HepG2 (cell line): Measurements from ENCODE around the gene AGRP. TPM values are rescaled to one million over a fixed set of nuclear protein-coding genes. Genes with fewer than 3 reads are reported as not detected.

Source experiments
- ARNT ChIP-seq: fragments of 450-650 bp; IDR thresholded peaks from 2 replicates; pipeline ENCODE4 v1.6.1; 2017
- ELF1 ChIP-seq: sonication (generic); formaldehyde crosslinking; IDR thresholded peaks from 2 replicates; pipeline ENCODE4 v1.4.0; 2020; ENCODE audit warnings: missing genetic modification reagents
- FOXA3 ChIP-seq: IDR thresholded peaks from 2 replicates; pipeline ENCODE4 v1.6.1; 2016; ENCODE audit warnings: missing genetic modification reagents, missing compliant biosample characterization
- FOXO1 ChIP-seq: sonication (generic); formaldehyde crosslinking; IDR thresholded peaks from 2 replicates; pipeline ENCODE4 v1.4.0; 2020; ENCODE audit warnings: missing genetic modification reagents
- GFI1 ChIP-seq: sonication (generic); formaldehyde crosslinking; IDR thresholded peaks from 2 replicates; pipeline ENCODE4 v1.5.0; 2020; ENCODE audit warnings: missing genetic modification reagents, mild to moderate bottlenecking, borderline replicate concordance
- IKZF4 ChIP-seq: sonication (generic); formaldehyde crosslinking; IDR thresholded peaks from 2 replicates; pipeline ENCODE4 v1.5.1; 2020; ENCODE audit warnings: borderline replicate concordance, mild to moderate bottlenecking, low read depth, missing genetic modification reagents; ENCODE audit errors: not compliant biosample characterization
- KAT2B ChIP-seq: fragments of 150-350 bp; IDR thresholded peaks from 2 replicates; pipeline ENCODE4 v1.6.1; 2014; ENCODE audit warnings: low read depth, low read length, borderline replicate concordance
- MEF2D ChIP-seq: sonication (generic); formaldehyde crosslinking; IDR thresholded peaks from 2 replicates; pipeline ENCODE4 v1.5.1; 2020; ENCODE audit warnings: mild to moderate bottlenecking, missing genetic modification reagents
- ONECUT2 ChIP-seq: sonication (generic); formaldehyde crosslinking; IDR thresholded peaks from 2 replicates; pipeline ENCODE4 v1.4.0; 2020; ENCODE audit warnings: missing genetic modification reagents
- PHF8 ChIP-seq: sonication (generic); formaldehyde crosslinking; IDR thresholded peaks from 2 replicates; pipeline ENCODE4 v1.5.0; 2020; ENCODE audit warnings: missing genetic modification reagents
- RBAK ChIP-seq: sonication (generic); formaldehyde crosslinking; IDR thresholded peaks from 2 replicates; pipeline ENCODE4 v1.5.1; 2020; ENCODE audit warnings: mild to moderate bottlenecking, missing genetic modification reagents
- SNRNP70 ChIP-seq: fragments of 200-400 bp; formaldehyde crosslinking; IDR thresholded peaks from 2 replicates; pipeline ENCODE4 v1.6.1; 2017; ENCODE audit warnings: mild to moderate bottlenecking, low read depth, low read length, moderate library complexity
- SOX5 ChIP-seq: IDR thresholded peaks from 2 replicates; pipeline ENCODE4 v1.6.1; 2016; ENCODE audit warnings: borderline replicate concordance
- TAF1 ChIP-seq: sonication (generic); formaldehyde crosslinking; IDR thresholded peaks from 2 replicates; pipeline ENCODE4 v1.4.0; 2020; ENCODE audit warnings: missing genetic modification reagents
- TBP ChIP-seq: sonication (generic); formaldehyde crosslinking; IDR thresholded peaks from 2 replicates; pipeline ENCODE4 v1.5.0; 2020; ENCODE audit warnings: missing genetic modification reagents
- ZNF232 ChIP-seq: sonication (generic); formaldehyde crosslinking; IDR thresholded peaks from 2 replicates; pipeline ENCODE4 v1.4.0; 2020; ENCODE audit warnings: missing genetic modification reagents, borderline replicate concordance
- ZNF296 ChIP-seq: sonication (generic); formaldehyde crosslinking; conservative IDR thresholded peaks from 2 replicates; pipeline ENCODE4 v1.5.0; 2020; ENCODE audit warnings: mild to moderate bottlenecking, missing genetic modification reagents
- ZNF761 ChIP-seq: sonication (generic); formaldehyde crosslinking; conservative IDR thresholded peaks from 2 replicates; pipeline ENCODE4 v1.4.0; 2020; ENCODE audit warnings: mild to moderate bottlenecking, missing genetic modification reagents
- ZSCAN29 ChIP-seq: sonication (generic); formaldehyde crosslinking; conservative IDR thresholded peaks from 2 replicates; pipeline ENCODE4 v1.4.0; 2020; ENCODE audit warnings: mild to moderate bottlenecking, missing genetic modification reagents
- polyA plus RNA-seq, 8 experiments: library from polyadenylated mRNA; depleted of rRNA in 3 of 8; stranded (reverse) in 7 of 8; unstranded in 1 of 8; fragments of >200 nt; fragmentation: Illumina TruSeq in 4 of 8; extraction: Trizol in 4 of 8; gene quantifications; 2 replicates each; pipeline versions ENCODE4 v1.2.1 to v1.2.3, GENCODE V29; 2011 to 2016; ENCODE audit warnings: low read depth in 4 of 8, missing spikeins in 1 of 8, mixed read lengths in 1 of 8; ENCODE audit not compliant: insufficient read depth in 1 of 8
- total RNA-seq, 5 experiments: library from RNA; depleted of rRNA; stranded (reverse); fragments of >200 nt; fragmentation: Illumina TruSeq; extraction: Trizol; gene quantifications; 2 replicates each; pipeline ENCODE4 v1.2.3, GENCODE V29; 2016; ENCODE audit warnings: low read depth in 1 of 5
- TF ChIP-seq, protein P1 (sequence below): fragments of 450-650 bp; IDR thresholded peaks from 2 replicates; pipeline ENCODE4 v1.6.1; 2017; ENCODE audit warnings: mild to moderate bottlenecking
- TF ChIP-seq, protein P2 (sequence below), 2 experiments: sonication (generic) in 1 of 2; formaldehyde crosslinking in 1 of 2; IDR thresholded peaks; 2 replicates each; pipeline versions ENCODE4 v1.4.0 to v1.6.1; 2018 to 2020; ENCODE audit warnings: missing genetic modification reagents in 2 of 2, borderline replicate concordance in 1 of 2, low read depth in 1 of 2, mild to moderate bottlenecking in 1 of 2, missing biosample characterization in 1 of 2
- TF ChIP-seq, protein P3 (sequence below): sonication (generic); formaldehyde crosslinking; IDR thresholded peaks from 2 replicates; pipeline ENCODE4 v1.8.0; 2023; ENCODE audit warnings: mild to moderate bottlenecking, missing genetic modification reagents
- TF ChIP-seq, protein P4 (sequence below): sonication (generic); formaldehyde crosslinking; IDR thresholded peaks from 2 replicates; pipeline ENCODE4 v1.5.0; 2020; ENCODE audit warnings: missing genetic modification reagents

AGRP gene
- total and polyA plus RNA-seq, 2 of the 13 experiments (the other 11 are each of a cell fraction or from before 2014, with no cell fraction given): not detected

DNA sequence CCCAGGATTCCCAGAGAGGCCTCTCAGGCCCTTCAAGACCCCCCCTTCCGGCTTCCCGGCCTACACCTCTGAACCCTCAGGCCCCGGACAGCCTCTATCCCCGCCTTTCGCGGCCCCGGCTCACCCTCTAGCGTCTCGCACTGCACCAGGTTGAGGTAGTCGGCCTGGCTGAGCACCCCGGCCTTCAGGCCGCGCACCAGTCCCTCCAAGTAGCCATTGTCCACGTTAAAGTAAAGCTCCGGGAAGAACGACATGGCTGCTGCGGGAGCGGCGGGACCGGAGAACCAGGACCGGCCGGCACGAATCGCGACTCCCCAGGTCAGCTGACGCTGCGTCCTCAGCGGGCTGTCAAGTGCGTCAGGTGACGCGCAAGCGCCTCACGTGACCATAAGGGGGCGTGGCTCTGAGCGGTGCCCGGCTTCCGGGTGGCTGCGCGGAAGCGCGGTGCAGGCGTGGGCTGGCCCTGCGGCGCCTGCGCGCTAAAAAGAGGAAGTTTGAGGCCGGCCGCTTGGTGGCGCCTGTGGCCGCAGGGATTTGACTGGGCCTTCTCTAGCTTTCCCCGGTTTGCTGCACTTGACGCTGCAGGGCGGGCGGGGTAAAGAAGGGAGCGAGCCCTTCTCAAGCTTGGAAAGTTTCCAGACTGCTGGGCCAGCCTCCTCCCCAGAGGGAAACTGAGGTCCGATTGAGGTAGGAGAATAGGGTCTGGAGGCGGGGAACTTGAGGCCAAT lies 2.4 kb downstream of the AGRP start, which contains the start of gene ATP6V0D1 (continued):
- no peak for TF ChIP-seq ZNF296 (CRISPR knock-in tag)
- TF ChIP-seq ZNF761 (CRISPR knock-in tag): peak; percentile 72; the same call in 1 of the 2 replicates
- TF ChIP-seq, protein P1, sequence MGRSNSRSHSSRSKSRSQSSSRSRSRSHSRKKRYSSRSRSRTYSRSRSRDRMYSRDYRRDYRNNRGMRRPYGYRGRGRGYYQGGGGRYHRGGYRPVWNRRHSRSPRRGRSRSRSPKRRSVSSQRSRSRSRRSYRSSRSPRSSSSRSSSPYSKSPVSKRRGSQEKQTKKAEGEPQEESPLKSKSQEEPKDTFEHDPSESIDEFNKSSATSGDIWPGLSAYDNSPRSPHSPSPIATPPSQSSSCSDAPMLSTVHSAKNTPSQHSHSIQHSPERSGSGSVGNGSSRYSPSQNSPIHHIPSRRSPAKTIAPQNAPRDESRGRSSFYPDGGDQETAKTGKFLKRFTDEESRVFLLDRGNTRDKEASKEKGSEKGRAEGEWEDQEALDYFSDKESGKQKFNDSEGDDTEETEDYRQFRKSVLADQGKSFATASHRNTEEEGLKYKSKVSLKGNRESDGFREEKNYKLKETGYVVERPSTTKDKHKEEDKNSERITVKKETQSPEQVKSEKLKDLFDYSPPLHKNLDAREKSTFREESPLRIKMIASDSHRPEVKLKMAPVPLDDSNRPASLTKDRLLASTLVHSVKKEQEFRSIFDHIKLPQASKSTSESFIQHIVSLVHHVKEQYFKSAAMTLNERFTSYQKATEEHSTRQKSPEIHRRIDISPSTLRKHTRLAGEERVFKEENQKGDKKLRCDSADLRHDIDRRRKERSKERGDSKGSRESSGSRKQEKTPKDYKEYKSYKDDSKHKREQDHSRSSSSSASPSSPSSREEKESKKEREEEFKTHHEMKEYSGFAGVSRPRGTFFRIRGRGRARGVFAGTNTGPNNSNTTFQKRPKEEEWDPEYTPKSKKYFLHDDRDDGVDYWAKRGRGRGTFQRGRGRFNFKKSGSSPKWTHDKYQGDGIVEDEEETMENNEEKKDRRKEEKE: no peak
- TF ChIP-seq, protein P2, sequence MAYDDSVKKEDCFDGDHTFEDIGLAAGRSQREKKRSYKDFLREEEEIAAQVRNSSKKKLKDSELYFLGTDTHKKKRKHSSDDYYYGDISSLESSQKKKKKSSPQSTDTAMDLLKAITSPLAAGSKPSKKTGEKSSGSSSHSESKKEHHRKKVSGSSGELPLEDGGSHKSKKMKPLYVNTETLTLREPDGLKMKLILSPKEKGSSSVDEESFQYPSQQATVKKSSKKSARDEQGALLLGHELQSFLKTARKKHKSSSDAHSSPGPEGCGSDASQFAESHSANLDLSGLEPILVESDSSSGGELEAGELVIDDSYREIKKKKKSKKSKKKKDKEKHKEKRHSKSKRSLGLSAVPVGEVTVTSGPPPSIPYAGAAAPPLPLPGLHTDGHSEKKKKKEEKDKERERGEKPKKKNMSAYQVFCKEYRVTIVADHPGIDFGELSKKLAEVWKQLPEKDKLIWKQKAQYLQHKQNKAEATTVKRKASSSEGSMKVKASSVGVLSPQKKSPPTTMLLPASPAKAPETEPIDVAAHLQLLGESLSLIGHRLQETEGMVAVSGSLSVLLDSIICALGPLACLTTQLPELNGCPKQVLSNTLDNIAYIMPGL (CRISPR knock-in tag; IDR thresholded peaks at IDR 0.05; ENCODE audit: borderline replicate concordance in 1 of 2, low read depth in 1 of 2): peak; percentile 96 to 97
- peak; percentile 65; the same call in 1 of the 2 replicates for TF ChIP-seq ZNF232 (CRISPR knock-in tag)
- no peak for TF ChIP-seq SNRNP70
- TF ChIP-seq, protein P3, sequence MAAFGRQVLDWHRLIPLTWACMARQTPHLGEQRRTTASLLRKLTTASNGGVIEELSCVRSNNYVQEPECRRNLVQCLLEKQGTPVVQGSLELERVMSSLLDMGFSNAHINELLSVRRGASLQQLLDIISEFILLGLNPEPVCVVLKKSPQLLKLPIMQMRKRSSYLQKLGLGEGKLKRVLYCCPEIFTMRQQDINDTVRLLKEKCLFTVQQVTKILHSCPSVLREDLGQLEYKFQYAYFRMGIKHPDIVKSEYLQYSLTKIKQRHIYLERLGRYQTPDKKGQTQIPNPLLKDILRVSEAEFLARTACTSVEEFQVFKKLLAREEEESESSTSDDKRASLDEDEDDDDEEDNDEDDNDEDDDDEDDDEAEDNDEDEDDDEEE: peak; percentile 87
- no peak for TF ChIP-seq ARNT
- no peak for TF ChIP-seq RBAK (CRISPR knock-in tag)
- no peak for TF ChIP-seq ONECUT2 (CRISPR knock-in tag)
- peak; percentile 45 for TF ChIP-seq FOXO1 (CRISPR knock-in tag)
- TF ChIP-seq ELF1 (CRISPR knock-in tag): peak; percentile 100
- peak; percentile 59; the same call in 1 of the 2 replicates for TF ChIP-seq SOX5 (CRISPR knock-in tag)
- TF ChIP-seq GFI1 (CRISPR knock-in tag): peak; percentile 54; the same call in 1 of the 2 replicates
- TF ChIP-seq FOXA3 (CRISPR knock-in tag): peak; percentile 64; the same call in 1 of the 2 replicates
- TF ChIP-seq KAT2B: no peak
- TF ChIP-seq TAF1 (CRISPR knock-in tag): peak; percentile 88
- TF ChIP-seq ZSCAN29 (CRISPR knock-in tag): peak; percentile 59
- TF ChIP-seq, protein P4, sequence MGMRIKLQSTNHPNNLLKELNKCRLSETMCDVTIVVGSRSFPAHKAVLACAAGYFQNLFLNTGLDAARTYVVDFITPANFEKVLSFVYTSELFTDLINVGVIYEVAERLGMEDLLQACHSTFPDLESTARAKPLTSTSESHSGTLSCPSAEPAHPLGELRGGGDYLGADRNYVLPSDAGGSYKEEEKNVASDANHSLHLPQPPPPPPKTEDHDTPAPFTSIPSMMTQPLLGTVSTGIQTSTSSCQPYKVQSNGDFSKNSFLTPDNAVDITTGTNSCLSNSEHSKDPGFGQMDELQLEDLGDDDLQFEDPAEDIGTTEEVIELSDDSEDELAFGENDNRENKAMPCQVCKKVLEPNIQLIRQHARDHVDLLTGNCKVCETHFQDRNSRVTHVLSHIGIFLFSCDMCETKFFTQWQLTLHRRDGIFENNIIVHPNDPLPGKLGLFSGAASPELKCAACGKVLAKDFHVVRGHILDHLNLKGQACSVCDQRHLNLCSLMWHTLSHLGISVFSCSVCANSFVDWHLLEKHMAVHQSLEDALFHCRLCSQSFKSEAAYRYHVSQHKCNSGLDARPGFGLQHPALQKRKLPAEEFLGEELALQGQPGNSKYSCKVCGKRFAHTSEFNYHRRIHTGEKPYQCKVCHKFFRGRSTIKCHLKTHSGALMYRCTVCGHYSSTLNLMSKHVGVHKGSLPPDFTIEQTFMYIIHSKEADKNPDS (CRISPR knock-in tag): peak; percentile 66; the same call in 1 of the 2 replicates
- TF ChIP-seq MEF2D (CRISPR knock-in tag): no peak; the same call in 1 of the 2 replicates
- no peak for TF ChIP-seq TBP (CRISPR knock-in tag)
- TF ChIP-seq PHF8: peak; percentile 95
- TF ChIP-seq IKZF4 (CRISPR knock-in tag): no peak
